Progenitor cell of endocrine pancreas (in vitro differentiated cells): ENCODE results near the gene CFAP43. TPM values are rescaled to one million over a fixed set of nuclear protein-coding genes. Genes with fewer than 3 reads are reported as not detected.
"Not testable (repeated sequence)": the region's sequence is repeated elsewhere in the genome, so short reads cannot be mapped to it uniquely, and the experiment has no call there.

Experiments
- DNase-seq: peaks from one replicate; pipeline ENCODE4 v3.0.0; 2021; ENCODE audit warnings: low spot score; ENCODE audit not compliant: unreplicated experiment
- H3K27ac Mint-ChIP-seq: 2 replicates; pipeline ENCODE4 v1.8.0; 2021; ENCODE audit warnings: mild to moderate bottlenecking, moderate library complexity, mixed read lengths
- H3K27me3 Mint-ChIP-seq: 2 replicates; pipeline ENCODE4 v1.8.0; 2021; ENCODE audit warnings: mixed read lengths
- H3K36me3 Mint-ChIP-seq: 2 replicates; pipeline ENCODE4 v1.8.0; 2022; ENCODE audit warnings: mixed read lengths; ENCODE audit not compliant: insufficient read depth
- H3K4me1 Mint-ChIP-seq: 2 replicates; pipeline ENCODE4 v1.8.0; 2021; ENCODE audit warnings: low read depth, mixed read lengths
- H3K4me3 Mint-ChIP-seq: 2 replicates; pipeline ENCODE4 v1.8.0; 2021; ENCODE audit warnings: low read depth, mild to moderate bottlenecking, moderate library complexity, mixed read lengths
- H3K9me3 Mint-ChIP-seq: 2 replicates; pipeline ENCODE4 v1.8.0; 2021; ENCODE audit warnings: low read depth, mixed read lengths
- CTCF ChIP-seq: fragments of 200-600 bp; sonication (generic); IDR thresholded peaks from one replicate; pipeline ENCODE4 v1.5.0; 2021; ENCODE audit warnings: antibody characterized with exemption, mild to moderate bottlenecking; ENCODE audit not compliant: unreplicated experiment
- total RNA-seq: library from RNA; stranded (reverse); gene quantifications from 2 replicates; pipeline ENCODE4 v1.2.1, GENCODE V29; 2021

Gene CFAP43
- total RNA-seq, 1 donor from 2014 or later = 5.4 TPM

- Mint-ChIP-seq H3K36me3 (no peaks in the 10 kb centered on the region), H3K27me3 (no peaks in the 10 kb centered on the region), H3K27ac (no peak overlapping the region), H3K9me3 (peaks cover 16% of the 10 kb centered on the region), H3K4me1 (peaks cover 2% of the 10 kb centered on the region), H3K4me3 (no peak overlapping the region)
- no peak for TF ChIP-seq CTCF
- no peak for DNase-seq
These were observed 11.3 kb upstream of the CFAP43 start for GRCh38 chr10:104243512-104243911.

DNA sequence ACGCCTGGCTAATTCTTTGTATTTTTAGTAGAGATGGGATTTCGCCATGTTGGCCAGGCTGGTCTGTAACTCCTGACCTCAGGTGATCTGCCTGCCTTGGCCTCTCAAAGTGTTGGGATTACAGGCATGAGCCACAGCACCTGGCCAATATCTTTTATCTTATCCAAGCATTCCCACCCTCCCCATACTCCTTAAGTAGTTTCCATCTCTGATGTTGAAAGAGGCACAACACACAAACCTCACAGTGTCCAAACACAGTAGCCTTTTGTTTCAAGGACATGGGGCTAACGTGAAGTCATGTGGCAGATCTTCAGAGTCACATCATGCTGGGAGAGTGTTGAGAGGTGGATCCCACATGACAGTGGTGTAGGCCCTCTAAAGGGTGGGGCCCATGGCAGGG, 10.8 kb upstream of the CFAP43 start:
- H3K27ac Mint-ChIP-seq = not testable (repeated sequence)

GRCh38 chr10:104242545-104242944, 10.4 kb upstream of the CFAP43 start:
- H3K27me3 Mint-ChIP-seq = no peaks in the 10 kb centered on the region
- no peak for DNase-seq
- no peaks in the 10 kb centered on the region for H3K36me3 Mint-ChIP-seq
- peaks cover 2% of the 10 kb centered on the region for H3K4me1 Mint-ChIP-seq
- no peak overlapping the region for H3K27ac Mint-ChIP-seq
- TF ChIP-seq CTCF = no peak
- H3K4me3 Mint-ChIP-seq = no peak overlapping the region
- H3K9me3 Mint-ChIP-seq = peaks cover 15% of the 10 kb centered on the region

More for the DNA sequence above, 10.8 kb upstream of the CFAP43 start:
- peaks cover 16% of the 10 kb centered on the region for H3K9me3 Mint-ChIP-seq
- not testable (repeated sequence) for H3K27me3 Mint-ChIP-seq, DNase-seq, H3K4me3 Mint-ChIP-seq, H3K36me3 Mint-ChIP-seq, H3K4me1 Mint-ChIP-seq

- no peak for DNase-seq
- Mint-ChIP-seq H3K27ac (no peak overlapping the region), H3K36me3 (peaks cover 6% of the 10 kb centered on the region), H3K4me1 (peaks cover 2% of the 10 kb centered on the region), H3K27me3 (no peaks in the 10 kb centered on the region), H3K4me3 (no peak overlapping the region), H3K9me3 (peaks cover 10% of the 10 kb centered on the region)
- no peak for TF ChIP-seq CTCF
These were observed 7.9 kb upstream of the CFAP43 start for GRCh38 chr10:104240078-104240477.

GRCh38 chr10:104235801-104236200, 3.6 kb upstream of the CFAP43 start:
- TF ChIP-seq CTCF = no peak
- H3K4me3 Mint-ChIP-seq = no peak overlapping the region
- H3K4me1 Mint-ChIP-seq = peaks cover 3% of the 10 kb centered on the region
- no peaks in the 10 kb centered on the region for H3K27me3 Mint-ChIP-seq
- peaks cover 6% of the 10 kb centered on the region for H3K36me3 Mint-ChIP-seq
- peaks cover 13% of the 10 kb centered on the region for H3K9me3 Mint-ChIP-seq
- DNase-seq = no peak
- no peak overlapping the region for H3K27ac Mint-ChIP-seq

- no peaks in the 10 kb centered on the region for H3K27me3 Mint-ChIP-seq
- no peak overlapping the region for H3K27ac Mint-ChIP-seq
- TF ChIP-seq CTCF = no peak
- peaks cover 13% of the 10 kb centered on the region for H3K9me3 Mint-ChIP-seq
- H3K36me3 Mint-ChIP-seq = peaks cover 6% of the 10 kb centered on the region
- H3K4me1 Mint-ChIP-seq = peaks cover 3% of the 10 kb centered on the region
- no peak overlapping the region for H3K4me3 Mint-ChIP-seq
- DNase-seq = no peak
These were observed 2.8 kb upstream of the CFAP43 start for GRCh38 chr10:104234934-104235333.
